Activated CD8-positive, alpha-beta memory T cell treated with anti-CD3 and anti-CD28 coated beads, Interleukin-2, amount 50 U/mL, for 4 hours (primary cell): Measurements from ENCODE around the gene L3MBTL4.
"Not testable (repeated sequence)": the region's sequence is repeated elsewhere in the genome, so short reads cannot be mapped to it uniquely, and the experiment has no call there.

Experiments
- DNase-seq: peaks from one replicate; pipeline ENCODE4 v3.0.0-alpha.2; 2020

L3MBTL4 gene

GRCh38 chr18:6294148-6294784 is 120.4 kb downstream of the L3MBTL4 start:
- no peak for DNase-seq

GRCh38 chr18:6289843-6290242 is 124.9 kb downstream of the L3MBTL4 start:
- DNase-seq = no peak

- DNase-seq = no peak
Observed at GRCh38 chr18:6286585-6286984, 128.1 kb downstream of the L3MBTL4 start.

- DNase-seq = no peak
Observed at GRCh38 chr18:6284761-6285160, 129.9 kb downstream of the L3MBTL4 start.

GRCh38 chr18:6284300-6284699 is 130.4 kb downstream of the L3MBTL4 start:
- DNase-seq = no peak

- DNase-seq = no peak
Observed at GRCh38 chr18:6281874-6282273, 132.8 kb downstream of the L3MBTL4 start.

- no peak for DNase-seq
Observed at GRCh38 chr18:6280211-6280743, 134.4 kb downstream of the L3MBTL4 start.

GRCh38 chr18:6279308-6279707 is 135.4 kb downstream of the L3MBTL4 start:
- no peak for DNase-seq

GRCh38 chr18:6273423-6273822 is 141.3 kb downstream of the L3MBTL4 start:
- DNase-seq = no peak

- not testable (repeated sequence) for DNase-seq
Observed at GRCh38 chr18:6272144-6272543, 142.6 kb downstream of the L3MBTL4 start.

- no peak for DNase-seq
Observed at GRCh38 chr18:6271585-6271984, 143.1 kb downstream of the L3MBTL4 start.

GRCh38 chr18:6270771-6271216 is 143.9 kb downstream of the L3MBTL4 start:
- no peak for DNase-seq

GRCh38 chr18:6269660-6270332 is 144.9 kb downstream of the L3MBTL4 start:
- no peak for DNase-seq

- DNase-seq = no peak
Observed at GRCh38 chr18:6266212-6266611, 148.5 kb downstream of the L3MBTL4 start.

- DNase-seq = no peak
Observed at GRCh38 chr18:6261938-6262337, 152.8 kb downstream of the L3MBTL4 start.

- DNase-seq = not testable (repeated sequence)
Observed at GRCh38 chr18:6259324-6259723, 155.4 kb downstream of the L3MBTL4 start.

GRCh38 chr18:6257950-6258349 is 156.8 kb downstream of the L3MBTL4 start:
- DNase-seq = no peak

GRCh38 chr18:6256521-6256920 is 158.2 kb downstream of the L3MBTL4 start:
- DNase-seq = no peak

GRCh38 chr18:6255886-6256285 is 158.8 kb downstream of the L3MBTL4 start:
- DNase-seq = no peak

GRCh38 chr18:6255116-6255705 is 159.5 kb downstream of the L3MBTL4 start:
- DNase-seq = no peak

- DNase-seq = no peak
Observed at GRCh38 chr18:6254456-6254855, 160.3 kb downstream of the L3MBTL4 start.

GRCh38 chr18:6251084-6251483 is 163.6 kb downstream of the L3MBTL4 start:
- no peak for DNase-seq

- DNase-seq = no peak
Observed at GRCh38 chr18:6249788-6250187, 164.9 kb downstream of the L3MBTL4 start.

GRCh38 chr18:6249170-6249569 is 165.5 kb downstream of the L3MBTL4 start:
- DNase-seq = no peak
